GM21367 (cell line): ENCODE measurements around the gene TFRC.
"Not testable (repeated sequence)": the region's sequence is repeated elsewhere in the genome, so short reads cannot be mapped to it uniquely, and the experiment has no call there.

Experiments used
- ATAC-seq: cut with Tn5 transposase; IDR thresholded peaks from one replicate; pipeline ENCODE4 v1.9.1; 2021; ENCODE audit not compliant: unreplicated experiment

TFRC gene

DNA sequence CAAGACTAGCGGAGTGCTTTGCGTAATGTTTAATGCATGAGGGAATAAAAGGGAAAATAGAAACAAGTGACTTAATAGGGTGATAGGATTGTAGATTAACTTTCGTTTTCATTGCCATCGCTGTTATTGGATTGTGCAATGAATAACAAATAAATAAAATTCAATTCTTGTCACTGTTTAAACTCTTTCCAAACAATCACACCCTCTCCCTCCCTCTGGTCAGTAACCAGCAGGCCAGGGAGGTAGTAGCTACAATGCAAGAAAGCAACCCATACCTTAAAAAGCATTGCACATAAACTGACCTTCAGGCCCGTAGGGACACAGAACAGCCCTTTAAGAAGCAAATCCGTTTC is 705 bp upstream of the TFRC start:
- peak; percentile 4 for ATAC-seq

DNA sequence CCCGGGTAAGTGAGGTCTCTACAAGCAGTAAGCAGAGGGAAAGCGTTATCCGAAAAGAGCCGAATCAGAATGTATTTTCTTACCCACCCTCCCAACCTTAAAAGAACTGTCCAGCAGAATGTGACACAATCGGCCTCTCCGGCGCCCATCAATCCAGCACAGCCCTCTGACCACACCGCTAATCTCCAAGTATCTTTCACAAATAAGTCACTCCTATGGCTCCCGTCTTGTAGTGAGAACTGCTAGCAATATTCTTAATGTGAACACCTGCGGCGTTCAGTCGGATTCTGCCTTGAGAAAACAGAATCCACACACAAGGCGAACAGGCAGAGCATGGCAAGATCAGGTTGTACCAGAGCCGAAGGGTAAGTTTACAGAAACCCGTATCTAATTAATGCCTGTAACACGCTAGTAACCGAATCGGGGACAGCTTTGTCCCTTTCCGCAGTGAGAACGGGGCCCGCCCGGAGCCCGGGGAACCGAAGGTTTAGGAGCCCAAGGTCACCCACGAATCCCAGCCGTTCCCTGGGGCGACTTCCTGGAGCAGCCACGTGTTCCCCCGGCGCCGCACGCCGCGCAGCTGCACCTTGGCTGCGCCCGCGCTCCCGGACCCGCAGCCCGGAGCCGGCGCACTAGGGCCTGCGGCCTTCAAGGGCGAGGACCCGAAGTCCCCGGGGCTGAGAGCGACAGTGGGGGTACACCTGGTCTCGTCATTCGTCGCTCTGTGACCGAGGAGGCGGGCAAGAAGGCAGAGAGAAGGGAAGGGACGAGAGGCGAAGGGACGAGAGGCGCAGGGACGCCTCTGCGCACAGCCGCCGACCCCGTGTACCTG is 672 bp downstream of the TFRC start:
- ATAC-seq, result peak; percentile 38

DNA sequence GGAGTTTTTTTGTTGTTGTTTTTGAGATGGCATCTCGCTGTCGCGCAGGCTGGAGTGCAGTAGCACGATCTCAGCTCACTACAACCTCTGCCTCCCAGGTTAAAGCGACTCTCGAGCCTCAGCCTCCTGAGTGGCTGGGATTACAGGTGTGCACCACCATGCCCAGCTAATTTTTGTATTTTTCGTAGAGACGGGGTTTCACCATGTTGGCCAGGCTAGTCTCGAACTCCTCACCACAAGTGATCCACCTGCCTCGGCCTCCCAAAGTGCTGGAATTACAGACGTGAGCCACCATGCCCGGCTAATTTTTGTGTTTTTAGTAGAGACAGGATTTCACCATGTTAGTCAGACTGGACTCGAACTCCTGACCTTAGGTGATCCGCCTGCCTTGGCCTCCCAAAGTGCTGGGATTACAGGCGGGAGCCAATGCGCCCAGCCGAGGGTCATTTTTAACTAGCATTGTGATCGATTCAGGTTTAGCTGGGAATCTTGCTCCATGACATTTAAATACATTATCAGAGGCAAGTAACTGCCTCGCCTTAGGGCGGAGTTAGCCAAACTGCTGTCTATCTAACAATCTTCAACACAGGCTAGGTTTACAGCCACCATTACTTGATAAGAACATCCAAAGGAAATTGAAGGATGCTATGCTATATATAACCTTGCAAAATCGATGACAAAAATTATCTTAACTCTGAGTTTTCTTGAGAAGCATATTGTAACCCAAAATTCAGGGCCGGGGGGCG is 1.6 kb downstream of the TFRC start:
- not testable (repeated sequence) for ATAC-seq

DNA sequence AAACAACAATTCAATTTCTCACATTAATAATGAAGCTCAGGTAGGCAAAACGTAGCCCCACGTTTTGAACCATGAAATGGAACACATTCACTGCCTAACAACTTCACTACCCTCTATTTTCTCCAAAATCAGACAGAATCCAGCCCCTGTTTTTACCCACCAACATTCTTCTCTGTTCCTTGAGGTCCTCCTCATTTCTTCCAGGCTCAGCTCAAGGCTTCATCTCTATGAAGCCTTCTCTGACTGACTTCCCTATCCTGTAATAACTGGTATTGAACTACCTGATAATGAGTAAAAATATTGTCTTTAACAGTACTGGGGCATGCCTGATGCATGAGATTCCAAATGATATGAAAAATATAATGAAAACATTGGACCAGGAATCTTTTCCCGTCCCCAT is 2.2 kb downstream of the TFRC start:
- no peak for ATAC-seq

DNA sequence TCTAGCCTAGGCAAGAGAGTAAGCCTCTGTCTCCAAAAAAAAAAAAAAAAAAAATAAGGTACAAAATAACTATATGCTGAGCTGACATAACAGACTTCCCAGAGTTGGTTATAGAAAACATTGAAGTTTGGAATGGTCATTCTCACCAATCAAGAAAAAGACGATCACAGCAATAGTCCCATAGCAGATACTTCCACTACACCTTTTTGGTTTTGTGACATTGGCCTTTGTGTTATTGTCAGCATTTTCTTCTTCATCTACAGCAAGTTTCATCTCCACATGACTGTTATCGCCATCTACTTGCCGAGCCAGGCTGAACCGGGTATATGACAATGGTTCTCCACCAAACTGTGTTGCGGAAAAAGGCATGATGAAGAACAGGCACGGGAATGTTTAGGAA is 6.9 kb downstream of the TFRC start:
- no peak for ATAC-seq

DNA sequence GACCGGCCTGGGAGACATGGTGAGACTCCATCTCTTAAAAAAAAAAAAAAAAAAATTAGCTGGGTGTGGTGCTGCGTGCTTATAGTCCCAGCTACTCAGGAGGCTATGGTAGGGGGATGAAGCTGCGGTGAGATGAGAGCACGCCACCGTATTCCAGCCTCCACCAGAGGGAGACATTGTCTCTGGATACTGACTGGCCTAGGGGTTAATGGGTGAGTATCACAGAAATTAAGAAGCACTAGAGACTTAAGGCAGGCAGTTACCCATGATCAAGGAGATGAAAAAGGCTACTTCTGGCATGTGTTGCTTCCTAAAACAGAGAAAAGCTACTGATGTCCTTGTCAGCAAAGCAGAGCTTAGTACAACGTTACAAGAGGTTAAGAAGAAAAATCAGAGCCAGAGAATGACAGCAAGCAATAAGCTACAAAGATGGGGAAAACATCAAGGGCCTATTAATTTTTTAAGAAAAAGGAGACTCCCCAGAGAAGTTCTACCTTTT is 8.6 kb downstream of the TFRC start:
- no peak for ATAC-seq

DNA sequence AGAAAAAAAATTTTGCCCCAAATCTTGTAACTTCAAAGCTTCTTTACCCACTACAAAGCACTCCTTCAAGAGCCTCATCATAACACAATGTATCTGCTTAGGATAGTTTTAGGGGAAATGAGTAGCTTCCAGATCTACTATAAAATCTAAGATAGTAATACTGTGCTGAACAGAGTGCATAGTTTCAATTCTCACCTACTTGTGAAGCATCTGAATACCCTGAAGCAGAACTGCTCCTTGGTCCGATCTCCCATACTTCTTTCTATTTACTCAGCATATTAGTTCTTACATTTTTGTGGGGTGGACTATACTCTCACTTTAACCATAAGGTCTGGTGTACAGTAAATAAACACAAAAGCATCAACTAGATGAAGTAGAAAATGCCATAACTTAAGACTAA is 9.6 kb downstream of the TFRC start:
- no peak for ATAC-seq

DNA sequence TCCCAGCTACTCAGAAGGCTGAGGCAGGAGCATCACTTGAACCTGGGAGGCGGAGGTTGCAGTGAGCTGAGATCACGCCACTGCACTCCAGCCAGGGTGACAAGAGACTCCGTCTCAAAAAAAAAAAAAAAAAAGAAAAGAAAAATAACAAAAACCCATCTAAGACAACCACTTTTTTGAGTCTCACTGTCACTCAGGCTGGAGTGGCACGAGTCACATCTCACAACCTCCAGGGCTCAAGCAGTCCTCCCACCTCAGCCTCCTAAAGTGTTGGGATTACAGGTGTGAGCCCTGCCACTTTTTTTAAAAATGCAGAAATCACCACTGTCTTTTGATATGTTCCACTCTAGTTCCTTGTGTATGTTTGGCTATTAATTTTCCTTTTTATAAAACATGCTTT is 13.1 kb downstream of the TFRC start:
- ATAC-seq, result not testable (repeated sequence)

DNA sequence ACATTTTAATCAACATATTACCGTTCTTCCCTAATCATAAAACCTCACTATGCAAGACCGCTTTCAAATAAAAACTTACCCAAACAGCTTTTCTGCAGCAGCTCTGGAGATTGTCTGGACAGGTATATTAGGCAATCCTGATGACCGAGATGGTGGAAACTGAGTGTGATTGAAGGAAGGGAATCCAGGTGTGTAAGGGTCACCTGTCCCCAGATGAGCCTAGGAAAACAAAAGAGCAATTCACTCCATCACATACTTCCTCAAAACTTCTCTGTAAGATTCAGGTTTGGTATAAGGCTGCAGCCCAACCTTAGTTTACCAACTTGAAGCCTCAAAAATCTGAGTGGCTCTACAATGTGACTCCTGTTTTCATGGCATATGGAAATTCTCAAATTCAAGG is 14.5 kb downstream of the TFRC start:
- no peak for ATAC-seq

DNA sequence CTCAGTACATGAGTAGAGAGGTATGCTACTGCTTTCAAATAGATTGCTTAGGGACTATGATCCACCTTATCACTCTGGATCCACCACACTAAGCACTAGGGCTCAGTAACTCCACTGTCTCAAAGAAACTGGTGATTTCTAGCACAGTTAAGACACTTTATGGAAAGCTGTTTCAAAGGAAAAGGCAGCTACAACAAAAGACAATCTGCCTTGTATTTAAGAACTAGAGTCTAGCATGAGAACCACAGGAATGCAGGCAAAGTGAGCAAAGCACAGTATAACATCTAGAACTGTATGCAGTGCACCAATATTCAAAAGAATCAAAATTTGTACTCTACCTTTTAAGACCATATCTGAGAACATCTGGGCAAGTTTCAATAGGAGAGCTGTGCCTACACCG is 17.9 kb downstream of the TFRC start:
- no peak for ATAC-seq

DNA sequence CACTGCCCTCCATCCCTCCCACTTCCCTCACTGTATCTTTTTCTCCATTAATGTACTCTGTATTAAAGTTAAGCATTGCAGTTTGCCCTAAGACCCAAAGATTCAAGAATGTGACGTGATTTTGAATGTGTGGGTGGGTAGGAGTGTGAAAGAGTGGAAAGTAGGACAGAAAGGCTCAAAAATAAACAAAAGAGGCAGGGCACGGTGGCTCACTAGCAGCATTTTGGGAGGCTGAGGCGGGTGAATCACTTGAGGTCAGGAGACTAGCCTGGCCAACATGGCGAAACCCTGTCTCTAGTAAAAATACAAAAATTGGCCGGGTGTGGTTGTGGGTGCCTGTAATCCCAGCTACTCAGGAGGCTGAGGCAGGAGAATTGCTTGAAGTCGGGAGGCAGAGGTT is 18.4 kb downstream of the TFRC start:
- ATAC-seq, result no peak

DNA sequence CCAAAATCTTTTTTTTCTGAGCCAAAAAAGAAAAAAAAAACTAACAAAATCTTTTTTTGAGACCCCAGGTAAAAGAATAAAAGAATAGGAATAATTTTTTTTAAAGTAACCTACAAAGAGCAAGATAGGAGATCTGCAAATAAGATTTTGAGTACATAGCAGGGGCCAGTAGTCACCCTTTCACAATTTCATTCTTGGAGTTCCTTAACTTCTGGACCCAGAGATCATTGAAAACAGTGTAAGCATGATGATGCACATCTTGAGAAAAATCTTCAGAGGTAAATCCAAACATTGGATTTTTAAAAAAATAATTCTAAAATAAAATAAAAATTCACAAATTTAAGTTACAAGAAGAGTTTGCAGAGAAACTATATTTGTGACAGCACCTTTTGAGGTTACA is 18.8 kb downstream of the TFRC start:
- no peak for ATAC-seq

DNA sequence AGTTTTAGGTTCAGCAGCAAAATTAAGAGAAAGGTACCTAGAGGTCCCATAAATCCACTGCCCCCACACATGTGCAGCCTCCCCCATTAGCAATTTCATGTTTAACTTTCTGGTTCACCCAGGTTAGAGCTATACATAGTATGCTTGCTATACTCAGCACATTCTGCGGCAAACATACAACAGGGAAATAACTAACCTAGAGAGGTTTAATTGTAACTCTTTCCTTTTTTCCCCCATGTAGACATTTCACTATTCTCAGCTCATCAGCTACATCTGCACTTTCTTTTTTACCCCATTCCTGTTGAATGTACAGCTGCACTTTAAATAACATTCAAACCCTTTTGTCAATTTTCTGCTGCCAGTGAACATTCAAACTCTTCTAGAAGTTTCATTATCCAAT is 21.1 kb downstream of the TFRC start:
- no peak for ATAC-seq

DNA sequence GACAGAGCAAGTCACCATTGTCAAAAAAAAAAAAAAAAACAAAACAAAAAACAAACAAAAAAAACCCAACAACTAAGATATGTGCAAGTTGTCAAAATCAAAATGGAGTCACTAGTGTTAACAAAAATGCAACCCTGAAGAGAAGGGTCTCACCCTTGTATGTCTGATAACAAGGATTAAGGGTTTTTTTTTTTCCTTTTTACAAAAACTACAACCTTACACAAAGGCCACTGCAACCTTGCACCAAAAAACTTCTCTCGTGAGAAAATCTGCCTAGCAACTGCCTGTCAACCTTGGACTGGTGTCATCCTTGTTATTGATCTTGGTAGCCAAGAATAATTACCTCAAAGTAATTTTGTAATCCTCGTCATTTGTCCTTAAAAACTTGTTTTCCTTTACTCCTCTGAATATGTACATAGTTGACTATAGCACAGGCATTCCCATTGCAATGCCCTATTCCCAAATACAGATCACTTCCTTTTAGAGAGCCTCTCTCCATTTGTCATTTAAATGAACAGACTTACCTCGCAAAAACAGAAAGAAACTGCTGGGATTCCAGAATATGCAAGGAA is 24.0 kb downstream of the TFRC start:
- ATAC-seq, result no peak

DNA sequence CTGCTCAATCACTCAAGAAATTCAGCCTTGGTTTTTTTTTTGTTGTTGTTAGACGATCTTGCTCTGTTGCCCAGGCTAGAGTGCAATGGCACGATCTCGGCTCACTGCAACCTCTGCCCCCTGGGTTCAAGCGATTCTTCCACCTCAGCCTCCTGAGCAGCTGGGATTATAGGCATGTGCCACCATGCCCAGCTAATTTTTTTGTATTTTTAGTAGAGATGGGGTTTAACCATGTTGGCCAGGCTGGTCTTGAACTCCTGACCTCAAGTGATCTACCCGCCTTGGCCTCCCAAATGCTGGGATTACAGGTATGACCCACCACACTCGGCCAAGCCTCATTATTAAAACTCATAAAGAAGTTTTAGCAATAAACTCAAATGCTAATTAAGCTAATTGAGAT is 25.5 kb downstream of the TFRC start:
- not testable (repeated sequence) for ATAC-seq

DNA sequence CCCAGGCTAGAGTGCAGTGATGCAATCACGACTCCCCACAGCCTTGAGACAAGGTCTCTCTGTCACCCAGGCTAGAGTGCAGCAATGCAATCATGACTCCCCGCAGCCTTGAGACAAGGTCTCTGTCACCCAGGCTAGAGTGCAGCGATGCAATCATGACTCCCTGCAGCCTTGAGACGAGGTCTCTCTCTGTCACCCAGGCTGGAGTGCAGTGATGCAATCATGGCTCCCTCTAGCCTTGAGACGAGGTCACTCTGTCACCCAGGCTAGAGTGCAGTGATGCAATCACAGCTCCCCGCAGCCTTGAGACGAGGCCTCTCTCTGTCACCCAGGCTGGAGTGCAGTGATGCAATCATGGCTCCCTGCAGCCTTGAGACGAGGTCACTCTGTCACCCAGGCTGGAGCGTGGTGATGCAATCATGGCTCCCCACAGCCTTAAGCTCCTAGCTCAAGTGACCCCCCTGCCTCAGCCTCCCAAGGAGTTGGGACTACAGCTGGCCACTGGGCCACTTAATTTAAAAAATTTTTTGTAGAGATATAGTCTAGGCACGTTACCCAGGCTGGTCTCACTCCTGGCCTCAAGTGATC is 26.1 kb downstream of the TFRC start:
- no peak for ATAC-seq

DNA sequence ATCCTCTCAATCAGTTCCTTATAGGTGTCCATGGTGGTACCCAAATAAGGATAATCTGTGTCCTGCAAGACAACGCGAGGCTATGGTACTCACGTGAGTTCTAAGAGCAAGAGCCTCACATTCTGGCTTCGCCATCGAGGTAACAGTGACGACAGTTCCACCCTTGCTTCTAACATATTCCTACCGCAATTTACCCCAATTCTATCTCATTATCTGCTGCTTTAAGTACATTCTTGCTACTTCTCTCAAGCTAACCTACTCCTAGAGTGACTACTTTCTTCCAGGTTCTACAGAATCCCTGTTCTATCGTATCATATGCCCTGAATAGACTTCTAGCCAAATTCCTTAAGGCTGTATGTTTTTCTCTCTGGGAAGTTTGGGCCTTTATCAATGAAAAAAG is 26.6 kb downstream of the TFRC start:
- no peak for ATAC-seq

DNA sequence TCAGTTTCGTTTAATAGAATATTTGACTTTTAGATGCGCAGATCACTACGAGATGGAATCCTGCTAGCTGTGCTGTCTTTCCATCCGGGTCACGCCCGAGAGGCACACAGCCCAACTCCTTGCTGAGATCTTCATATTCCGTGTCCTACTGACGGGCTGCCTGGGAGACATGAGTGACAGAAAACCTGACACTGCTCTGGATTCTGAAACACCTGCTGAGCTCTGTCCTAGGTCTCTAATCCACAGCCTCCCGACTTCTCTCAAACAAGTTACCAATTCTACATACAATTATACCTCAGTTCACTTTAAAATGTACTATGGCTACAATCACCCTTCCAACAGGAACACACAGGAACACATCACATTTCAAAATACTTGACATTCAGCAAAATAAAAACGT is 27.2 kb downstream of the TFRC start:
- ATAC-seq, result no peak

DNA sequence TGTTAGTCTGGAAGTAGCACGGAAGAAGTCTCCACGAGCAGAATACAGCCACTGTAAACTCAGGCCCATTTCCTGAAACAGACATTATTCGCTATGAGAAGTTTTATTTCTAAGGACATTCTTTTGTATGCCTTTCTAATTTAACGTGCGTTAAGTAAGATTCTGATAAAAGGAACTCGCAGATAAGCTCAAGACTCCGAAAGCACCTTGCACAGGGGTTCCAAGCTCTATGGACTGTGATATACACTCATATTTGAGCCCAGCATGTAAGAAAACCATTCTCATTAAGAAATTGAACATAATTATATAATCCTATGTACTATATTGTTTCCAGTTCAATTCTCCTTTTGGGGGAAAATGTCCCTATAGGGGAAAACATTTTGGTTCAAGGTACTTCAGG is 28.4 kb downstream of the TFRC start:
- ATAC-seq, result no peak

DNA sequence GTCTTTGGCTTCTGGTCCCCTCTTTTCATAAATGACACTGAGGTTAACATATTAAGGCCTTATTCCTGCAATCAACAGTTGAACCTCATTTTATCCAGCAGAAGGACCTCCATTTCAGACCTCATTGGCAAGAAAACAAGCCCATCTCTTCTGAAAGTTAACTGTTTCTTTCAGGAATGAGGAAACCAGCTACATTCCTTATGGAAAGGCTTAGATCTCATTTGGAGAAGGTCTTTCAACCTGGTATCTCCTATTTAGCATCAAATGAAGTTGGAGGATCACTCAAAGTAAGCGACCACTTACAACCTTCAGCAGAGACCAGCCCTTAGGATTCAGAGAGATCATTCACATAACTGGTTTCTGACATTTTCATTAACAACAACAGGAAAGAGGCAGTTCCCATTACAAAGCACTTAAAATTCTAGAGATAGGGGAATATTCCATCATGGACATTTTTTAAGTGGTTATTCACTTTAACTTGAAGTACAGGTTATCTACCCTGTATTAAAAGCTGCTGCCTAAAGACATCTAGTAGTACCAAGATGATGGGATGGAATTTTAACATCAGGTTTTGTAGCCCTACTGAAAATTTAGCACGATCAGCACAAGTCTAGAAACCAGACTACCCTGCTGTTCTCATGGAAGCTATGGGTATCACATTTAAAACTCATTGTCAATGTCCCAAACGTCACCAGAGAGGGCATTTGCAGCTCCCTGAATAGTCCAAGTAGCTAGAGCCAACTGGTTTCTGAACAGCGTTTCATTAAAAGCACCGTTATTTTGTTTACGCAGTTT is 30.4 kb downstream of the TFRC start:
- no peak for ATAC-seq

DNA sequence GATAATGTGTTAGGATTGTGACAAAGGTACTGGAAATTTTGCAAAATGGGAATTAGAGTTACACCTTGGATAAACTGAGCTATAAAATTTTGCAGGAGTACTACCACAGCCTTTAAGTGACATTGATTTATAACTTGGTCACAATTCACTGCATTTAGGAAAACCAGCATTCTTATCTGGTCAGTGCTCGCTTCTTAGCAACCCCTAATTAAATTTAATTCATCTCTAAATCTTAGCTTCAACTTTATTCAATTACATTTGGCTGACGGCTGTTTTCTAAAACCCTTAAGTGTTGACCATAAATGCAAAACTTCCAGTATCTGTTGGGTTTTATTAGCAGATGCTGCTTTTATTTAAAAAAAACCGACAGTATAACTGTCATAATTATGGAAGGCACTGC is 31.3 kb downstream of the TFRC start:
- ATAC-seq, result no peak
